HG03139 (cell line): Measurements from ENCODE around the gene SLC66A3.

Experiments
- ATAC-seq: cut with Tn5 transposase; IDR thresholded peaks from one replicate; pipeline ENCODE4 v1.9.1; 2021; ENCODE audit not compliant: unreplicated experiment

The SLC66A3 gene

DNA sequence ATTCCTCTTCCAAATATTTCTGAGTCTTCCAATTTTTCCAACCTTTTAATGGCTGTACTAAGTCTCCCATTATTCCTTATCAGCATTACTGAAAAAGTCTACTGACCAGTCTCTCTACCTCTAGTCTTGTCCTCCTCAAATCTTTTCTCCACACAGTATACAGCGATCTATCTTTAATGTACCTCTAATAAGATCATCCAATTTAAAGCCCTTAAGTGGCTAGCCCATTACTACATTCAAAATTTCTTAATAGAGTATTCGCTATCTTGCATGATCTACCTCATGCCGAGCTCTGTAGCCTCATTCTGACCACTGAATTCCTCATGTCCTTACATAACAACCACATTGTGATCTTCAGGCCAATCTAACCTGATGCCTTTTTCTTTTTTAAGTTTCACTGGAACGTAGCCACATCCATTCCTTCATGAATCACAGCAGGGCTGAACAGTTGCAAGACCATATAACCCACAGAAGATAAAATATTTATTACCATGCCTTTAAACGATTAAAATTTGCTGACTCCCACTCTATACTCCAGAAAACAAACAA lies 57.9 kb downstream of the SLC66A3 start:
- no peak for ATAC-seq

DNA sequence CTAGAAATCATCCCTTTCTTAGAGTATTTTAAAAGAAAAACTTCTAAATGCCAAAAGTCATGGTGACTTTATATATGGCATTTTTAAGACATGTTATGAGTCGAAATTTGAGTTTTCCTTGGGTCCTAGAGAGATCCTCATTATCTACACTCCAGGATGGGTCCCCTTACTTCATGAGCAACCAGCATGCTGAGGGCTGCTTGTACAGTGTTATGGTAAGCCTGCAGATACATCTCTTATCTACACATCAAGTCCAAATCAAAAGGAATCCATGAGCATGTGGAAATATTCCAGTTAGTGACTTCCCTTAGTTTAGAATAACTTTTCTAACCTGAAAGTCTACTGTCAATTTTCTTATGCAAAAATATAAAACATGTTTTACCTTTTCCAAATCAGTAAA lies 58.7 kb downstream of the SLC66A3 start:
- no peak for ATAC-seq

DNA sequence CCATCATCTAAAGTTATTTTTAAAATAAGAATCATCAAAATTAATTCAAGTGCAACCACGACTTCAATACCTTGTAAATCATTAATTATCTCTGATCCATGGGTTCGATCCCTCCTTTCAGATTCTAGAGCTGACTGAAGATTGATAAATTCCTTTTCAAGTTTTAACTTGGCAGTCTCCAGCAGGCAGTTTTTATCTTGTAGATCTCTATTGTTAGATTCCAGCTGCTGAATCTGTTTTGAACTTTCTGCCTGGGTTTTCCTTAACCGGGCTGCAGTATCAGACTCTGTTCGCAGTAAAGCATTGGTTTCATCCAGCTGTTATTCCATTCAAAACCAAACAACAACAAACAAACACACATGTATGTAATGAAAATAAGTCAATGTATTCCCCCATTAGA lies 59.5 kb downstream of the SLC66A3 start:
- ATAC-seq: no peak

DNA sequence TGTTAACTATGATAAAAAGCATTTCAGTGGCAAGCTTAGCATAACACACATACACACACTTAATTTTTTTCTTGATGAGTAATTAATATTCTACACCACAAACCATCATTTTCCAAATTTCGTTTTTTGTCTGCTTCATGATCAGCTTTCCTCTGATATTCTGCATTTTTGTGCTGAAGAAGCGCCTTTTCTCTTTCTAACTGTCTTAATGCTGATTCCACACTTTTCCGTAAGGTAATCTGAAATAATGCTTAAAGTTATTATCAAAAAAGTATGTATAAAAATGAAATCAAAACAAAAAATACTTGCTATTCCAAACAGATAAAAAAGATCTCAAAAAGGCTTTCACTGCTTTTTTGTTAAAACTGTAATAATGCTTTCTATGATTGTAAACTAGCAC lies 60.1 kb downstream of the SLC66A3 start:
- no peak for ATAC-seq

DNA sequence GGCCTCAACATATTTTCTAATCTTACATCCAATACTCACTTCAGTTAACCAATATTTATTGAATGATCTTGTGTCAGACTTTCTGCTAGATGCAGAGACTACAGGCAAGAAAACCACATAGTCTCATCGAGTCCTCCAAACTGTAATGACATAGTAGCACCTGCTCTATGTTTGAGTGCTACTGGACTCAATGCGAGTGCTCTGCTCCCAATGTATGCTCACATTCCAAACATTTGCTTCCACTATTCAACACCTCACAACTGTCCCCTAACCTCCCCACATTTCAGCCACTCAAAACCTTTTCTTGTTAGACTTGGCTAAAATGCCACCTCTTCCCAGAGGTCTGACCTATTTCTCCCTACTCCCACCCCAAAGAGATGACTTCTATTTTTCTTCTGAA lies 65.2 kb downstream of the SLC66A3 start:
- ATAC-seq: no peak

DNA sequence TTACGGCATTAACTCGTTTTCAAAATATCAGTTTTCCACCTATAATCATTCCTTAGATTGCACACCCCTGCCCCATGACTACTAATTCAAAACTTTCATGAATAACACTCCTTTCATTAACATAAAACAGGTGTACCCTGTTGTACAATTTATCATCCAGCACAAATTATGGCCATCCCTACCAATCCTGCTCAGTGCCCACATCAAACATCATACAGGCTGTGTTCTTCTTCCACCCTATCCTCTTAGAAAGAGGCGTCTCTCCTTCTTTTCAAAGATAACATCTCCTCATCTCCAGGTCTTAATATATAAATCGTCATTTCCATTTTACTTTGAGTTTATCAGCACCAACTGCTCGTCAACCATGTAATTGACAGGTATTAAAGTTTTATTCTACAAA lies 67.6 kb downstream of the SLC66A3 start:
- ATAC-seq: no peak

DNA sequence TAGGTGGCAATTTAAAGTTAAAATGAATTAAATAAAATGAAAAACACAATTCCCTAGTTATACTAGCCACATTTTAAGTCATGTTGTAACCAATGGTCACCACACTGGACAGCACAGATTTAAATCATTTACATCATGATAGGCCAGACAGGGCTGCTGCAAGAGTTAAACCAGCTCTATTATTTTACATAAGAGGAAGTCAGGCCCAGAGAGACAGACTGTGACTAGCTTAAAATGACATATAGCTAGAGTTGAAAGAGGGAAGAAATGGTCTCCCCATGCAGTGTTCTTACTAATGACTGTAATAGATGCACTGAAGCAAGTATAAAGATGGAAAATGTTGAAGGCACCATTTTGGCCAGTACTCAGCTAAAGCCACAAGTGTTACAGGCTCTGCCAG lies 69.6 kb downstream of the SLC66A3 start:
- no peak for ATAC-seq

DNA sequence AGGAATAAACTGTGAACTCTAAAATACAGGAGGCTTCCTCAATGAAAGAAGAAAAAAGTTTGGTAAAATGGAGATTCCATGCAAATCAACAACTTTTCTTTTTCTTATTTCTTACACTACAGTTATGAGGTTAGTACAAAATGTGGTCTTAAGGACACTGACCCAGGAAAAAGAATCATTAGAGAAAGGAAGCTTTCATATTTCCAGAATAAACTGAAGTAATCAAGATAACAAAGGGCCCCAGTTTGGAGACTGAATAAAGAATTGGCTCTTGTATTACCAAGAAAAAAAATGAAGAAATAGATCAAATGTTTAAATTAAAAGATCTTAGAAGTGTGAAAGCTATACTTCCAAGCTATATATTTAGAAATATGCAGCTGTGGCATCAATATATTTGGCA lies 72.3 kb downstream of the SLC66A3 start:
- no peak for ATAC-seq
